ACC112 (cell line): ENCODE measurements around the gene SFTPB.

Experiments used
- H2AFZ ChIP-seq: fragments of 200-600 bp; sonication (generic); one replicate; pipeline ENCODE4 v1.6.0; 2017; ENCODE audit warnings: antibody characterized with exemption, low read length; ENCODE audit not compliant: unreplicated experiment
- H3K27ac ChIP-seq: fragments of 200-600 bp; sonication (generic); 2 replicates; pipeline ENCODE4 v1.5.1; 2014; ENCODE audit warnings: low read depth, mild to moderate bottlenecking, antibody characterized with exemption, low read length, moderate library complexity
- H3K27me3 ChIP-seq: fragments of 200-600 bp; sonication (generic); 2 replicates; pipeline ENCODE4 v1.6.1; 2014; ENCODE audit warnings: mild to moderate bottlenecking, antibody characterized with exemption, low read length, moderate library complexity, mixed read lengths; ENCODE audit not compliant: insufficient read depth
- H3K36me3 ChIP-seq: fragments of 200-600 bp; sonication (generic); 2 replicates; pipeline ENCODE4 v1.6.1; 2016; ENCODE audit warnings: mild to moderate bottlenecking, antibody characterized with exemption, low read length, moderate library complexity, mixed read lengths; ENCODE audit not compliant: insufficient read depth
- H3K4me1 ChIP-seq: fragments of 200-600 bp; sonication (generic); one replicate; pipeline ENCODE4 v1.6.1; 2016; ENCODE audit warnings: low read length, mixed read lengths; ENCODE audit not compliant: insufficient read depth, unreplicated experiment, control insufficient read depth
- H3K4me3 ChIP-seq: fragments of 200-600 bp; sonication (generic); 2 replicates; pipeline ENCODE4 v1.5.1; 2014; ENCODE audit warnings: mild to moderate bottlenecking, low read depth, low read length
- H3K79me2 ChIP-seq: fragments of 200-600 bp; sonication (generic); one replicate; pipeline ENCODE4 v1.6.0; 2016; ENCODE audit warnings: low read length; ENCODE audit not compliant: control insufficient read depth, unreplicated experiment, insufficient read depth

Gene SFTPB

DNA sequence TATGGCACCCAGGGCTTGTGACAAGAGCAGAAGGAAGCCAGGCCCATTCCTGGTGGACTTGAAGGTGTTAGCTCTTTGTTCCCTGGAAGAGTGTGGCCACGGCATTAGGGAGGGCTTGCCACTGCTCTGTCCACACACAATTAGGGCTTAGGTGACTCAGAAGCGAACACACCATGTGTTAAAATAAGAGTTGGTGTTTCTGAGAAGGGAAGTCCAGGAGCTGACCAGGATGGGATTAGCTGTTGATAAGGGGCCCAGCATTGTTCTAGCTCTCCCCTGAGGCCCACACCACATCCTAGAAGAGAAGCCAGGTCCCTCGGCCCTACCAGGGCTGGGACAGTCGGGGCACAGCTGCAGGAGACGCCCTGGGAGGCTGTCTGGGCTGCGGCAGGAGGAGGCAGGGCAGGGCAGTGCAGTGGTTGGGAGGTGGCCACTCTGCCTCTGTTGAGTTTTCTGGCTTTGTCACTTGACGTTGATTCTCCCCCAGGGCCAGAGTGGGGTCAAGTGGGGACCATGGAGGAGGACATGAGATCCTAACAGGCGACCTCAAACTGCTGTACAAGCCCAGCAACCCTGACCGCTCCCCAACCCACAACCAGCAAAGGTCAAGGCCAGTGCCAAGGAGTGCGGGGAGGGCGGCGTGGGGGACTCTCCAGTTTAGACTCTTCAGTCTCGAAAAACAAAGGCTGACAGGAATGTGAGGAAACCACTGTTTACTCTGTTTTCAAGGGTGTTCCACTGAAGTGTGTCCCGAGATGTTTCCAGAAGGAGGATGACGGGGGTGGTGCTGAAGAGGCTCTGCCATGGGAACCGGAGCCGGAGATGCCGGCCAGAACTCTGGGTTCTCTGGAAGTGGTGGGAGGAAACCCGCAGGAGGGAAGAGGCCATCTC lies 42.9 kb upstream of the SFTPB start:
- Histone ChIP-seq H3K36me3 (no peaks in the 10 kb centered on the region), H2AFZ (no peak overlapping the region), H3K4me3 (no peak overlapping the region), H3K4me1 (peaks cover 41% of the 10 kb centered on the region), H3K27me3 (no peaks in the 10 kb centered on the region), H3K79me2 (no peaks in the 10 kb centered on the region), H3K27ac (no peak overlapping the region)

DNA sequence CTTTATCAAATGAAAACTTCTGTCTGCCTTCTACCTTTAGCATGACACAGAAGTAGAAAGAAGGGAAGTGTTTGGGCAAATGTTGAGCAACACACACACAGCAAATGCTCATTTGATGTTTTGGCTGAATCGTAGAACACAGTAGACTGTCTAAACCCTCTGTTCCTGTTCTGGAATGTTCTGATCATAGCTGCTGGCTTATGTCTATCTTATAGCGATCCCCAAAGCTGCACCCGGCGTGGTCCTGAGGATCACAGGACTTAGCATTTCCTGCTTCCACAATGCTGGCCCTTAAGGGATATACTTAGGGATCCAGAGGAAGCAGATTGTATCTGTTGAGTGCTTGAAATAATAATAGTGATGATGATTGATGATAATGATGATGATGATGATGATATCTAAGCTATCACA lies 41.4 kb upstream of the SFTPB start:
- peaks cover 55% of the 10 kb centered on the region for H3K4me1 ChIP-seq
- no peaks in the 10 kb centered on the region for H3K27me3 ChIP-seq
- H3K79me2 ChIP-seq: no peaks in the 10 kb centered on the region
- H3K4me3 ChIP-seq: no peak overlapping the region
- H3K27ac ChIP-seq: peak overlapping the region; percentile 44
- no peak overlapping the region for H2AFZ ChIP-seq
- no peaks in the 10 kb centered on the region for H3K36me3 ChIP-seq

- Histone ChIP-seq H3K36me3 (no peaks in the 10 kb centered on the region), H2AFZ (no peak overlapping the region), H3K79me2 (no peaks in the 10 kb centered on the region), H3K4me1 (peaks cover 53% of the 10 kb centered on the region), H3K4me3 (no peak overlapping the region), H3K27ac (peak overlapping the region; percentile 44), H3K27me3 (no peaks in the 10 kb centered on the region)
These were observed 40.6 kb upstream of the SFTPB start for GRCh38 chr2:85708641-85709040.

DNA sequence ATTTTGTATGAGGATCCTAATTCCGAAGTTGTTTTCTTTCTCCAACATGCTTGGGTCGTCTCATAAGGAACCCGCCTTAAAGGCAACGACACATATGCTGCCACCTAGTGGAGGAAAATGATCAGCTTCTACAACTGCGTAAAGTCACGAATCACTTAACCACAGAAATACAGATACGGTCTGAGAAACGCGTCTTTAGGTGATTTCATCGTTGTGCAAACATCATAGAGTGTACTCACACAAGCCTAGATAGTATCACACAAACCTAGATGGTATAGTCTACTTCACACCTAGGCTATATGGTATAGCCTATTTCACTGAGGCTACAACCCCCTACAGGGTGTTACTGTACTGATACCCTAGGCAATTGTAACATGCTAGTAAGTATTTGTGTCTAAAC lies 39.3 kb upstream of the SFTPB start:
- no peaks in the 10 kb centered on the region for H3K36me3 ChIP-seq
- H3K79me2 ChIP-seq: no peaks in the 10 kb centered on the region
- no peak overlapping the region for H3K27ac ChIP-seq
- peaks cover 51% of the 10 kb centered on the region for H3K4me1 ChIP-seq
- no peaks in the 10 kb centered on the region for H3K27me3 ChIP-seq
- no peak overlapping the region for H2AFZ ChIP-seq
- H3K4me3 ChIP-seq: no peak overlapping the region

DNA sequence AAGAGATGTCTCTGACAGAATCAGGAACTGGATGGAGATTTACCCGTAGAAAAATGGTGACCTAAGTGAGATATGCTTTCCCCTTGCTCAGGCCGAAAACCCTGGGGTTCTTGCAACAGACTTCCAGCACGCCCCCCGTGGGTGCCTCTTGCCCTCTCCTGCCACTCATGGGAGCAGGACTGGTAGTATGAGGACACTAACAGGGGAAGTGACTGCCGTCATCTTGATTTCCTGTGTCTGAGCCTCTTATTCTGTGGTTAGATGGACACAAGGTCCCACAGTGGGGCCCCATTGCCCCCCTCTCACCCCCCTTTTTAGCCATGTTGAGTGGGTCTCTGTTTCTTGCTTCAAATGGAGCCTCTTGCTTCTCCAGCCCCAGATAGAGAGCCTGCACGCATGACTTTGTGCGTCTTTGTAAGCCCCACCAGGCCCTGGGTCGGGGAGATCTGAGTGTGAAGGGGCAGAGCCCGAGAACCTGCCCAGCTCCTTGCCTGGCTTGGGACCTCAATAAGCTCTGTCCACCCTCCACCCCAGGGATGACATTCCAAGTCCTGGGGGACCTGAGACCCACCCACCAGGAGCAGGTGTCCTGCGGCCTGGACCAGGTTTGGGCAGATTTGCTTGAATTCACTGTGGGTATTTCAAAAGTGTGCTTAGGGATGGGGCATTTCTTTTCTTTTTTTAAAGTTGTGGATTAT lies 38.7 kb upstream of the SFTPB start:
- H2AFZ ChIP-seq: no peak overlapping the region
- H3K4me1 ChIP-seq: peaks cover 55% of the 10 kb centered on the region
- no peak overlapping the region for H3K4me3 ChIP-seq
- H3K27ac ChIP-seq: no peak overlapping the region
- H3K27me3 ChIP-seq: no peaks in the 10 kb centered on the region
- no peaks in the 10 kb centered on the region for H3K36me3 ChIP-seq
- H3K79me2 ChIP-seq: no peaks in the 10 kb centered on the region

DNA sequence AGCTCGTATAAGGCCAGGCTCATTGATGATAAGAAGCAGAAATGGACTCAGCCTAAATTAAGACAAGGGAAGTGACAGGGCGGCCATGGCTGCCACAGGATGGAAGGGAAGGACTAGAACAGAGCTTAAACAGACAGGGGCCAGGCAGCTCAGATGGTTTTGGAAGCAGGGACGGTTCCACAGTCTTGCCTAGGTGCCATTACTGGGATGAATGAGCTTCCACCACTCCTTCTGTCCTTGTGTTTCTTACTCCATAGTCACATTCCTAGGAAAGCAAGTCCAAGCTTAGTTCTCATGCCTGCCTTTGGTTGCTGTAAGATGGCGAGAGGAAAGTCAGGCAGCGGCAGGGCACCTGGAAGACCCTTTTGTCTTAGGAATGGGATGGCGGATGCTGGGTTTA lies 38.1 kb upstream of the SFTPB start:
- Histone ChIP-seq H2AFZ (no peak overlapping the region), H3K4me1 (peaks cover 58% of the 10 kb centered on the region), H3K27me3 (no peaks in the 10 kb centered on the region), H3K27ac (peak overlapping the region; percentile 50; the same call in 1 of the 2 replicates), H3K79me2 (no peaks in the 10 kb centered on the region), H3K36me3 (no peaks in the 10 kb centered on the region), H3K4me3 (no peak overlapping the region)

DNA sequence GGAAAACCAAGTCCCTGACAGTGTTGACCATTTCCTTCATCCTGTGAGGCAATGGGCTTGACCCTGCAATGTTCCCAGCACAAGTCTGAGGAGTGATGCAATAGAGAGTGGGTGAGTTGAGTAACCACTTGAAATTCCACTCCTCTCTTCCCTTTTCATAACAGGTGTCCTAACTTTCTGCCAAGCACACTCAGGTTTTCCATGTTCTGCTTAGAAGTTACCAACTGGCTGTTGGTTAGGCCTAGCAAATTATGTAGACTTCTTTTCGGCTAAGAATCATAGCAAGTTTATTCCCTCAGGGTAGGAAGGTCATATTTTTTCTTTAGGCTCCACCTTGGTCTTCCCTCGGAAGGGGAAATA lies 37.7 kb upstream of the SFTPB start:
- Histone ChIP-seq H3K27ac (peak overlapping the region; percentile 57), H3K79me2 (no peaks in the 10 kb centered on the region), H3K4me3 (no peak overlapping the region), H3K27me3 (no peaks in the 10 kb centered on the region), H3K4me1 (peaks cover 62% of the 10 kb centered on the region), H2AFZ (no peak overlapping the region), H3K36me3 (no peaks in the 10 kb centered on the region)

- Histone ChIP-seq H3K27me3 (no peaks in the 10 kb centered on the region), H3K27ac (peak overlapping the region; percentile 57), H3K79me2 (no peaks in the 10 kb centered on the region), H3K36me3 (no peaks in the 10 kb centered on the region), H3K4me3 (no peak overlapping the region), H2AFZ (no peak overlapping the region), H3K4me1 (peaks cover 64% of the 10 kb centered on the region)
These were observed 37.0 kb upstream of the SFTPB start for GRCh38 chr2:85704800-85705679.

DNA sequence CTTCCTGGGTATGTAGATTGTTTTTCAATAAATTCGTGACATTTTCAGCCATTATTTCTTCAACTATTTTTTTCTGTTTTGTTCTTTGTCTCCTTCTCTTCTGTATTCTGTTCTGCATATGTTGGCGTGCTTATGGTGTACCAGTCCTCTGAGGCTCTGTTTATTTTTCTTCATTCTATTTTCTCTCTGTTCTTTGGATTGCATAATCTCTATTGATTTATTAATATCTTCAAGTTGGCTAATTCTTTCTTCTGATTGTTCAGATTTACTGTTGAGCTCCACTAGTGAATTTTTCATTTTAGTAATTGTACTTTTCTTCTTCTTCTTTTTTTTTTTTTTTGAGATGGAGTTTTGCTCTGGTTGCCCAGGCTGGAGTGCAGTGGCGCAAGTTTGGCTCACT lies 36.0 kb upstream of the SFTPB start:
- H3K27me3 ChIP-seq: no peaks in the 10 kb centered on the region
- H2AFZ ChIP-seq: no peak overlapping the region
- no peaks in the 10 kb centered on the region for H3K79me2 ChIP-seq
- H3K4me3 ChIP-seq: no peak overlapping the region
- no peaks in the 10 kb centered on the region for H3K36me3 ChIP-seq
- H3K27ac ChIP-seq: no peak overlapping the region
- H3K4me1 ChIP-seq: peaks cover 54% of the 10 kb centered on the region

GRCh38 chr2:85703329-85703728 lies 35.3 kb upstream of the SFTPB start:
- Histone ChIP-seq H3K4me3 (no peak overlapping the region), H3K27ac (no peak overlapping the region), H2AFZ (no peak overlapping the region), H3K4me1 (peaks cover 48% of the 10 kb centered on the region), H3K36me3 (no peaks in the 10 kb centered on the region), H3K27me3 (no peaks in the 10 kb centered on the region), H3K79me2 (no peaks in the 10 kb centered on the region)
